ENCODE measurements around the gene LTBP3. TPM values are rescaled to one million over a fixed set of nuclear protein-coding genes. Genes with fewer than 3 reads are reported as not detected.

LTBP3 gene
- total and polyA plus RNA-seq, 2 donors from 2014 or later: 61.6 to 165 TPM

DNA sequence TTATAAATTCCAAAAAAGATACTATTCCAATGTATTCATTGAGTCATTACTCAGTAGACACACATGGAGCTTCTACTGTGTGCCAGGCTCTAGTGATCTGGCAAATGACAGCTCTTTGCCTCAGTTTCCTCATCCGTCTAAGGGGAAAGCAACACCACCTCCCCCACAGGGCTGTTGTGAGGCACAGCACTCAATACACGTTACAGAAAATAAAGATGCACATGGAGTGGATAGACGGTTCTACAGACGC lies 65.8 kb downstream of the LTBP3 start:
- DNase-seq (no peak), FAIRE-seq (no peak)
- Histone ChIP-seq H3K36me3 (ENCODE audit: control insufficient read depth in 2 of 3, insufficient read depth in 3 of 3, low read length in 3 of 3) (no peaks in the 10 kb centered on the region), H3K4me3 (ENCODE audit: low read length in 3 of 3) (peak overlapping the region in 1 of 3 donors; percentile 18), H3K9me3 (ENCODE audit: control insufficient read depth in 2 of 3, insufficient read depth in 1 of 3, low read length in 3 of 3) (no peaks in the 10 kb centered on the region), H3K27me3 (ENCODE audit: control insufficient read depth, insufficient read depth, low read length) (no peaks in the 10 kb centered on the region), H3K9ac (ENCODE audit: low read length in 3 of 3) (peak overlapping the region in 2 of 3 donors; percentile 30 to 68), H3K27ac (ENCODE audit: low read depth in 2 of 2, low read length in 2 of 2) (peak overlapping the region; percentile 98 to 99), H3K4me1 (ENCODE audit: control insufficient read depth in 2 of 3, insufficient read depth in 2 of 3, low read depth in 1 of 3, low read length in 3 of 3) (peaks cover 20 to 77% (median 74%) of the 10 kb centered on the region in 3 donors)
- TF ChIP-seq, protein P1, sequence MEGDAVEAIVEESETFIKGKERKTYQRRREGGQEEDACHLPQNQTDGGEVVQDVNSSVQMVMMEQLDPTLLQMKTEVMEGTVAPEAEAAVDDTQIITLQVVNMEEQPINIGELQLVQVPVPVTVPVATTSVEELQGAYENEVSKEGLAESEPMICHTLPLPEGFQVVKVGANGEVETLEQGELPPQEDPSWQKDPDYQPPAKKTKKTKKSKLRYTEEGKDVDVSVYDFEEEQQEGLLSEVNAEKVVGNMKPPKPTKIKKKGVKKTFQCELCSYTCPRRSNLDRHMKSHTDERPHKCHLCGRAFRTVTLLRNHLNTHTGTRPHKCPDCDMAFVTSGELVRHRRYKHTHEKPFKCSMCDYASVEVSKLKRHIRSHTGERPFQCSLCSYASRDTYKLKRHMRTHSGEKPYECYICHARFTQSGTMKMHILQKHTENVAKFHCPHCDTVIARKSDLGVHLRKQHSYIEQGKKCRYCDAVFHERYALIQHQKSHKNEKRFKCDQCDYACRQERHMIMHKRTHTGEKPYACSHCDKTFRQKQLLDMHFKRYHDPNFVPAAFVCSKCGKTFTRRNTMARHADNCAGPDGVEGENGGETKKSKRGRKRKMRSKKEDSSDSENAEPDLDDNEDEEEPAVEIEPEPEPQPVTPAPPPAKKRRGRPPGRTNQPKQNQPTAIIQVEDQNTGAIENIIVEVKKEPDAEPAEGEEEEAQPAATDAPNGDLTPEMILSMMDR (IDR thresholded peaks at IDR 0.05; ENCODE audit: borderline replicate concordance, extremely low read depth, insufficient read depth): no peak
- intact Hi-C loops (cut with DNase I): no loop called here

DNA sequence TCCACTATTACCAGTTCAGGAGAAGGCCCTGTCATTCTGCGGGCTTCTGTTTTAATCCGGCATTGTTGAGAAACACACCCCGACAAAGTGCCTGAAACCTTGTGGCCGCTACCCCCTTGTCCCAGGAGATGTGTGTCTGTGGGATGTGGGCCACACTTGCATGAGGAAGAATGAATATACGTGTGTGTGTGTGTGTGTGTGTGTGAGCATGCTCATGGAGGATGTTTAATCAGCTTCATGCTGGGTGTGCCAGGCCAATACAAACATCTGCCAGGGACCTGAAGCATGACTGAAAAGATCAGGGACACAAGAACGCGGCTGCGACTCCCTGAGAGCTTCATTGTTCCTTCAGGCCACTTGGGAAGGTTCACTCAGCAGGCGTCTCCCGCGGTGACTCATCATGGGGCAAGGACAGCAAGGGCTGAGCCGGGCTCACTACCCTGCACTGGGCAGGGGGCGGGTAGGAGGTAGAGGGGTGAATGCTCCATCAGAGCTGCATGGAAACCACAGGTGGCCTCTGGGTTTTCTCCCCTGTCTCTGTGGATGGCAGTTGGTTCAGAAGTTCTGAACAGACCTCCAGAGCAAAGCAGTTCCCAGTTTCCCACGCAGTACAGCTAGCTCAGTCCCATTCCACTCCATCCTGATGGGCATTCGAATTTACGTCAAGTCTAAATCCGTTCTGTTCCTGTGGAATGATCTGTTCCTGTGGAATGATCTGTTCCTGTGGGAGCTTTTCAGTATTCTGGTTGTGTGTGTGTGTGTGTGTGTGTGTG lies 66.4 kb downstream of the LTBP3 start:
- H3K9me3 ChIP-seq (ENCODE audit: control insufficient read depth in 2 of 3, insufficient read depth in 1 of 3, low read length in 3 of 3): no peaks in the 10 kb centered on the region
- H3K36me3 ChIP-seq (ENCODE audit: control insufficient read depth in 2 of 3, insufficient read depth in 3 of 3, low read length in 3 of 3): no peaks in the 10 kb centered on the region
- no peaks in the 10 kb centered on the region for H3K27me3 ChIP-seq (ENCODE audit: control insufficient read depth, insufficient read depth, low read length)
- peak overlapping the region in 1 of 3 donors; percentile 9 for H3K4me3 ChIP-seq (ENCODE audit: low read length in 3 of 3)
- DNase-seq (peak in 3 of 5 donors; percentile 69 to 95 (median 81)), FAIRE-seq (no peak)
- peak overlapping the region in 2 of 3 donors; percentile 30 to 68 for H3K9ac ChIP-seq (ENCODE audit: low read length in 3 of 3)
- TF ChIP-seq, protein P1 (IDR thresholded peaks at IDR 0.05; ENCODE audit: borderline replicate concordance, extremely low read depth, insufficient read depth): no peak
- H3K27ac ChIP-seq (ENCODE audit: low read depth in 2 of 2, low read length in 2 of 2): peak overlapping the region; percentile 98 to 99
- H3K4me1 ChIP-seq (ENCODE audit: control insufficient read depth in 2 of 3, insufficient read depth in 2 of 3, low read depth in 1 of 3, low read length in 3 of 3): peaks cover 23 to 80% (median 76%) of the 10 kb centered on the region in 3 donors
- intact Hi-C loops (cut with DNase I): no loop called here

DNA sequence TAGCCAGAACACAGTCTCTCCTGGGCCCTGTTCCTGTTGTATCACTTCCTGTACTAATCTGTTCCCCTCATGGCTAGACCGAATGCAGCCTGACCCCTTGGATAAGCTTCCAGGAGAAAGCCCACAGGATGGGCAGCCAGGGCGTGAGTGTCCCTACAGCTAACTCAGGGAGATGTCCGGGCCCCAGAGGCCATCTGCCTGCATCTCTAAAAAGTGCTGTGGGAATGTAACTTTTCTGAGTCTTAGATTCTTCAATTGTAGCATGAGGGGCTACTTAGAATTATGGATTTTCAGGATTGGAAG lies 67.0 kb downstream of the LTBP3 start:
- peak in 1 of 5 donors; percentile 68 for DNase-seq
- TF ChIP-seq, protein P1 (IDR thresholded peaks at IDR 0.05; ENCODE audit: borderline replicate concordance, extremely low read depth, insufficient read depth): no peak
- no peaks in the 10 kb centered on the region for H3K27me3 ChIP-seq (ENCODE audit: control insufficient read depth, insufficient read depth, low read length)
- no peaks in the 10 kb centered on the region for H3K9me3 ChIP-seq (ENCODE audit: control insufficient read depth in 2 of 3, insufficient read depth in 1 of 3, low read length in 3 of 3)
- no peaks in the 10 kb centered on the region for H3K36me3 ChIP-seq (ENCODE audit: control insufficient read depth in 2 of 3, insufficient read depth in 3 of 3, low read length in 3 of 3)
- peak overlapping the region in 1 of 3 donors; percentile 68 for H3K9ac ChIP-seq (ENCODE audit: low read length in 3 of 3)
- peaks cover 27 to 79% (median 75%) of the 10 kb centered on the region in 3 donors for H3K4me1 ChIP-seq (ENCODE audit: control insufficient read depth in 2 of 3, insufficient read depth in 2 of 3, low read depth in 1 of 3, low read length in 3 of 3)
- FAIRE-seq: no peak
- H3K4me3 ChIP-seq (ENCODE audit: low read length in 3 of 3): peak overlapping the region in 1 of 3 donors; percentile 9
- intact Hi-C loops (cut with DNase I): no loop called here
- H3K27ac ChIP-seq (ENCODE audit: low read depth in 2 of 2, low read length in 2 of 2): peak overlapping the region; percentile 98 to 99

Measured in kidney (tissue), 14 donors.